Endothelial cell of umbilical vein (primary cell): ENCODE results near the gene CALN1. TPM values are rescaled to one million over a fixed set of nuclear protein-coding genes. Genes with fewer than 3 reads are reported as not detected.

Experiments
- BruUV-seq: library from RNA; stranded (reverse); fragments of 400-500 nt; replicated peaks from 2 replicates; lab custom pipeline; 2021; lab: Mats Ljungman, UMichigan
- CTCF ChIA-PET: fragments of 300-600, 350-600 bp; sonication (Branson Sonifier 250); formaldehyde crosslinking; loops from one replicate; lab custom pipeline; 2021; ENCODE audit warnings: antibody characterized with exemption, inconsistent platforms; lab: Charles Lee
- POLR2A ChIA-PET: fragments of 300-600, 350-600 bp; sonication (Branson Sonifier 250); formaldehyde crosslinking; loops from one replicate; lab custom pipeline; 2021; ENCODE audit warnings: antibody characterized with exemption, inconsistent platforms; lab: Charles Lee
- DNase-seq: peaks from one replicate; pipeline ENCODE4 v3.0.0-alpha.2; 2011; ENCODE audit warnings: low read depth, low spot score
- FAIRE-seq: peaks from 2 replicates; lab custom pipeline; 2011; peaks lifted over from hg19 to GRCh38; lab: Jason Lieb, UNC
- H2AFZ ChIP-seq: 2 replicates; pipeline ENCODE4 v1.6.0; 2012; ENCODE audit warnings: low read depth, low read length, control low read depth, inconsistent platforms
- H3K27ac ChIP-seq: 2 replicates; pipeline ENCODE4 v1.5.1; 2011; ENCODE audit warnings: low read depth, mild to moderate bottlenecking, control low read depth, low read length, moderate library complexity; ENCODE audit not compliant: insufficient read depth
- H3K27me3 ChIP-seq, 2 experiments: 2 replicates each; pipeline versions ENCODE4 v1.6.0 to v1.6.1; 2011; ENCODE audit warnings: low read length in 2 of 2, mixed read lengths in 1 of 2; ENCODE audit not compliant: control insufficient read depth in 2 of 2, insufficient read depth in 2 of 2
- H3K36me3 ChIP-seq, 2 experiments: 2 replicates in 1 of 2; 3 replicates in 1 of 2; pipeline ENCODE4 v1.5.1; 2011; ENCODE audit warnings: low read length in 2 of 2, mild to moderate bottlenecking in 1 of 2, moderate library complexity in 1 of 2; ENCODE audit not compliant: control insufficient read depth in 2 of 2, insufficient read depth in 2 of 2; ENCODE audit errors: extremely low read depth in 1 of 2
- H3K4me1 ChIP-seq: 3 replicates; pipeline ENCODE4 v1.5.1; 2011; ENCODE audit warnings: mild to moderate bottlenecking, low read length; ENCODE audit not compliant: control insufficient read depth, insufficient read depth; ENCODE audit errors: extremely low read depth
- H3K4me2 ChIP-seq: 2 replicates; pipeline ENCODE4 v1.6.1; 2011; ENCODE audit warnings: low read length, control low read depth, mixed read lengths; ENCODE audit not compliant: insufficient read depth
- H3K4me3 ChIP-seq, 3 experiments: fragments of 200-600 bp in 1 of 3; sonication (generic), shearing (Covaris generic) in 1 of 3; replicated peaks in 1 of 3; 2 replicates each; pipeline ENCODE4 v1.5.1; 2011 to 2016; ENCODE audit warnings: control low read depth in 3 of 3, low read length in 3 of 3, mild to moderate bottlenecking in 2 of 3, inconsistent platforms in 1 of 3, low read depth in 1 of 3, moderate library complexity in 1 of 3; ENCODE audit not compliant: insufficient read depth in 1 of 3
- H3K79me2 ChIP-seq: 2 replicates; pipeline ENCODE4 v1.6.0; 2012; ENCODE audit warnings: low read length, inconsistent platforms; ENCODE audit not compliant: control insufficient read depth, insufficient read depth
- H3K9ac ChIP-seq: replicated peaks from 2 replicates; pipeline ENCODE3; 2011; ENCODE audit warnings: low read length, control low read depth; ENCODE audit not compliant: insufficient read depth; ENCODE audit errors: extremely low read depth
- H3K9me1 ChIP-seq: replicated peaks from 3 replicates; pipeline ENCODE4 v1.6.0; 2011; ENCODE audit warnings: mild to moderate bottlenecking, low read length; ENCODE audit not compliant: control insufficient read depth, insufficient read depth; ENCODE audit errors: extremely low read depth
- H3K9me3 ChIP-seq: replicated peaks from 2 replicates; pipeline ENCODE4 v1.5.1; 2012; ENCODE audit warnings: low read length, inconsistent platforms; ENCODE audit not compliant: control insufficient read depth, insufficient read depth
- H4K20me1 ChIP-seq: replicated peaks from 2 replicates; pipeline ENCODE3; 2011; ENCODE audit warnings: mild to moderate bottlenecking, low read length; ENCODE audit not compliant: control insufficient read depth, insufficient read depth; ENCODE audit errors: extremely low read depth
- EZH2 ChIP-seq: IDR thresholded peaks from 2 replicates; pipeline ENCODE4 v1.6.1; 2012; ENCODE audit warnings: borderline replicate concordance, low read depth, mild to moderate bottlenecking, moderate library complexity, low read length, inconsistent platforms; ENCODE audit not compliant: severe bottlenecking
- FOS ChIP-seq: IDR thresholded peaks from 2 replicates; pipeline ENCODE4 v1.6.1; 2011; ENCODE audit warnings: mild to moderate bottlenecking, low read length, moderate library complexity, borderline replicate concordance; ENCODE audit not compliant: insufficient read depth
- GATA2 ChIP-seq: IDR thresholded peaks from 2 replicates; pipeline ENCODE4 v1.7.0; 2011; ENCODE audit warnings: low read depth, mild to moderate bottlenecking, moderate library complexity, mixed read lengths, low read length; ENCODE audit not compliant: insufficient read length, insufficient read depth
- JUN ChIP-seq: IDR thresholded peaks from 2 replicates; pipeline ENCODE4 v1.6.1; 2011; ENCODE audit warnings: borderline replicate concordance, low read depth; ENCODE audit not compliant: insufficient read length, insufficient read depth
- MYC ChIP-seq: IDR thresholded peaks from one replicate; pipeline ENCODE4 v1.6.1; 2011; ENCODE audit warnings: mild to moderate bottlenecking, low read depth, low read length
- POLR2A ChIP-seq: IDR thresholded peaks from 2 replicates; pipeline ENCODE4 v1.6.1; 2012; ENCODE audit warnings: low read depth, mild to moderate bottlenecking, control low read depth, low read length
- POLR2AphosphoS5 ChIP-seq: IDR thresholded peaks from 2 replicates; pipeline ENCODE4 v1.6.1; 2012; ENCODE audit warnings: low read depth, mild to moderate bottlenecking, control low read depth, low read length, moderate library complexity; ENCODE audit not compliant: insufficient read depth
- dilution Hi-C: fragments of 300-500 bp; cut with MboI; formaldehyde crosslinking; loops from one replicate; pipeline ENCODE4 v1.15.0; 2019; ENCODE audit warnings: low sequenced_read_pairs; ENCODE audit not compliant: extremely low pct_ligation_motif_present
- intact Hi-C: fragments of 100-400 bp; cut with micrococcal nuclease; formaldehyde crosslinking; loops from one replicate; pipeline ENCODE4 v1.10.0; 2022
- polyA plus RNA-seq, 4 experiments: library from polyadenylated mRNA; depleted of rRNA in 3 of 4; stranded (reverse) in 3 of 4; unstranded in 1 of 4; fragments of >200 nt; gene quantifications; 2 replicates each; pipeline versions ENCODE4 v1.2.1 to v1.2.3, GENCODE V29; 2011 to 2012; ENCODE audit warnings: missing spikeins in 1 of 4
- total RNA-seq: library from RNA; stranded (reverse); gene quantifications from 2 replicates; pipeline ENCODE4 v1.2.3, GENCODE V29; 2021
- TF ChIP-seq, protein P1 (sequence below), 2 donors: IDR thresholded peaks; 1 replicate in 1 of 2; 2 replicates in 1 of 2; pipeline ENCODE4 v1.5.1; 2011; ENCODE audit warnings: low read length in 2 of 2, mild to moderate bottlenecking in 2 of 2, moderate library complexity in 2 of 2, control low read depth in 1 of 2, inconsistent platforms in 1 of 2, low read depth in 1 of 2; ENCODE audit not compliant: insufficient read depth in 1 of 2; ENCODE audit errors: extremely low read depth in 1 of 2
- TF ChIP-seq, protein P2 (sequence below): IDR thresholded peaks from 2 replicates; pipeline ENCODE4 v1.6.1; 2011; ENCODE audit not compliant: insufficient read depth, insufficient read length

The CALN1 gene
- total and polyA plus RNA-seq, 2 donors (not counting 3 experiments of a cell fraction or from before 2014, with no cell fraction given), result not detected

DNA sequence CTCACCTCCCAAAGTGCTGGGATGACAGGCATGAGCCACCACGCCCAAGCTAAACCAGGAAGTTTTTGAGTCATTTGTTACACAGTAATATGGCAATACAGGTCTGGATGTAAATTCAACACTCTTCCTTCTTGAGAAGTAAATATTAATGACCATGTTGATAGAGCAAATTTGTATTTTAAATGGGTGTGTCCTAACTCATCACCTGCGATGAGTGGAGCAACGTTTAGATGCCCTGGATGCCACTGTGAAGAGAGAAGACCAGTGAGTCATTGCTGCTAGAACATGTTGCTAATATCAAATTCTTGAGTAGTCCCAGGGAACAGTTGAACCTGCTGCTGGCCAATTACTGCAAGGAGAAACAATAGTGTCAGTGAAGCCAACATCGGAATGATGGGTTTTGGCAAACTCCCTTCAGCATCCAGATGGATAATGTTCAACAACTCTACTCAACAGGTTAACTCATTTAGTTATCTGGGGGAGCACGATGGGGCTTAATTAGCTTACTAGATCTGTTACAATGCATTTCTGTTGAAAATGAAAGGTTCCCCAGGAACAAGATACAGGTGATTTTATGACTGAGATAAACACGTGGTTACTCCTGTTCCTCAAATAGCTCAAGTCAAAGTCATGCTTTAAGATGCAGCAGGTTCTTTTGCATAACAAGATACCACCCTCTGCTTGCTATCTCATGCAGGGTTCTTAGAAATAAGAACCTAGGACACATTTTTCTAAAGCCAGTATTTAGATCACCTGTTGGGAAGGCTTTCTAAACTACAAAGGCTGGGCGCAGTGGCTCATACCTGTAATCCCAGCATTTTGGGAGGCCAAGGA, 146.8 kb downstream of the CALN1 start:
- CTCF ChIA-PET, result no interaction called here
- FAIRE-seq, result no peak

More for the DNA sequence above, 146.8 kb downstream of the CALN1 start:
- no peaks in the 10 kb centered on the region for H3K4me1 ChIP-seq
- H3K27ac ChIP-seq, result no peak overlapping the region
- H3K9me3 ChIP-seq, result peaks cover 2% of the 10 kb centered on the region
- dilution Hi-C loops, result no loop called here
- H3K4me3 ChIP-seq, result no peak overlapping the region
- H3K9ac ChIP-seq, result no peak overlapping the region
- POLR2A ChIA-PET, result no interaction called here
- no peak overlapping the region for H3K4me2 ChIP-seq
- TF ChIP-seq EZH2, result no peak
- TF ChIP-seq GATA2, result no peak
- no peak for TF ChIP-seq MYC
- TF ChIP-seq FOS, result no peak
- TF ChIP-seq JUN, result no peak
- TF ChIP-seq, protein P1, sequence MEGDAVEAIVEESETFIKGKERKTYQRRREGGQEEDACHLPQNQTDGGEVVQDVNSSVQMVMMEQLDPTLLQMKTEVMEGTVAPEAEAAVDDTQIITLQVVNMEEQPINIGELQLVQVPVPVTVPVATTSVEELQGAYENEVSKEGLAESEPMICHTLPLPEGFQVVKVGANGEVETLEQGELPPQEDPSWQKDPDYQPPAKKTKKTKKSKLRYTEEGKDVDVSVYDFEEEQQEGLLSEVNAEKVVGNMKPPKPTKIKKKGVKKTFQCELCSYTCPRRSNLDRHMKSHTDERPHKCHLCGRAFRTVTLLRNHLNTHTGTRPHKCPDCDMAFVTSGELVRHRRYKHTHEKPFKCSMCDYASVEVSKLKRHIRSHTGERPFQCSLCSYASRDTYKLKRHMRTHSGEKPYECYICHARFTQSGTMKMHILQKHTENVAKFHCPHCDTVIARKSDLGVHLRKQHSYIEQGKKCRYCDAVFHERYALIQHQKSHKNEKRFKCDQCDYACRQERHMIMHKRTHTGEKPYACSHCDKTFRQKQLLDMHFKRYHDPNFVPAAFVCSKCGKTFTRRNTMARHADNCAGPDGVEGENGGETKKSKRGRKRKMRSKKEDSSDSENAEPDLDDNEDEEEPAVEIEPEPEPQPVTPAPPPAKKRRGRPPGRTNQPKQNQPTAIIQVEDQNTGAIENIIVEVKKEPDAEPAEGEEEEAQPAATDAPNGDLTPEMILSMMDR (IDR thresholded peaks at IDR 0.05; ENCODE audit: extremely low read depth in 1 of 2, insufficient read depth in 1 of 2, low read depth in 1 of 2, low read length in 2 of 2), result no peak
- TF ChIP-seq, protein P2, sequence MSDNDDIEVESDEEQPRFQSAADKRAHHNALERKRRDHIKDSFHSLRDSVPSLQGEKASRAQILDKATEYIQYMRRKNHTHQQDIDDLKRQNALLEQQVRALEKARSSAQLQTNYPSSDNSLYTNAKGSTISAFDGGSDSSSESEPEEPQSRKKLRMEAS, result no peak
- no peak for TF ChIP-seq POLR2A
- TF ChIP-seq POLR2AphosphoS5, result no peak
- BruUV-seq, result no TSS peak
- no peaks in the 10 kb centered on the region for H3K79me2 ChIP-seq
- DNase-seq, result no peak
- H2AFZ ChIP-seq, result no peak overlapping the region
- no peaks in the 10 kb centered on the region for H3K36me3 ChIP-seq
- no peaks in the 10 kb centered on the region for H3K9me1 ChIP-seq
- no peaks in the 10 kb centered on the region for H4K20me1 ChIP-seq
- intact Hi-C loops, result no loop called here
- H3K27me3 ChIP-seq, result no peaks in the 10 kb centered on the region
